ENCODE measurements around the gene B3GNT5.

The B3GNT5 gene

DNA sequence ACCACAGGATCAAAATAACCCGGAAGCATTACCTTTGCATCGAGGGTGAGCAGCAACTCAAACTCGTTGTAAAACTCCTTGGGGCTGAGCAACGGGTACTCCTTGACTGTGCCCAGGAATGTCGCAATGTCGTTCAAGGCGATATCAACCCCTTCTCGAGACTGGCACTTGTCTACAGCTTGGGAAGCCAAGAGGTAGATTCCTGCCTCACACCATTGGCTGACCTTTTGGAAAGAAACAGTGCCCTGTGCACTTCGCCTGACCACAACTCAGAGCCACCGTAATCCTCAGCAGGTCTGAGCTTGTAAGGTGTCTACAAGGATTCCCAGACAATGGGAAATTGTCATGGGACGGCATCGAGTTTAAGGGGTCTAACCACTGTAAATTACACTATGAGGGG lies 43.9 kb downstream of the B3GNT5 start:
- Mint-ChIP-seq H3K9me3 (no peaks in the 10 kb centered on the region), H3K27ac (no peak overlapping the region), H3K4me1 (ENCODE audit: low read depth in 2 of 2) (no peaks in the 10 kb centered on the region), H3K36me3 (ENCODE audit: insufficient read depth) (peaks cover 2% of the 10 kb centered on the region), H3K4me3 (no peak overlapping the region), H3K27me3 (no peaks in the 10 kb centered on the region)
- ATAC-seq (replicated peaks) = no peak
- no peak for DNase-seq

DNA sequence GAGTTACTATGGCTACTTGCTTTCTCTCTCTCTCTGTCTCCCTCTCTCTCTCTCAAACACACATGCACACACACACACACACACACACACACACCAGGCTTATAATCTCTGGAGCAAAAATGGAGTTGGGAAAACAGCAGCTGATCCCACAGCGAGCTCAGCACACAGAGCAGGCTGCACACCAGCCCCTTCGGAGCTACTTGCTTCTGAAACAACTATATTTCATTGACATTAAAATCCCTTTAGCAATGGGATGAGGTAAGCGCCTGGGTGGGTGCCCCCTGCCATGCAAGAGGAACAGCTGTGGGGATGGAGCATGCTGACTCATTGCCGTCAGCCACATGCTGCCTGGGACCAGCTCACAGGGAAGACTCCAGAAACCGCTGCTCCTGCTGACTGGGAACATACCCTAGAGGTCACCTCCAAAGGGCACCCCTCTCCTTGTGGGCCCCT lies 45.7 kb downstream of the B3GNT5 start:
- DNase-seq (no peak), ATAC-seq (replicated peaks) (no peak)
- Mint-ChIP-seq H3K4me1 (ENCODE audit: low read depth in 2 of 2) (no peaks in the 10 kb centered on the region), H3K27me3 (no peaks in the 10 kb centered on the region), H3K27ac (no peak overlapping the region), H3K36me3 (ENCODE audit: insufficient read depth) (peaks cover 6% of the 10 kb centered on the region), H3K4me3 (no peak overlapping the region), H3K9me3 (no peaks in the 10 kb centered on the region)

DNA sequence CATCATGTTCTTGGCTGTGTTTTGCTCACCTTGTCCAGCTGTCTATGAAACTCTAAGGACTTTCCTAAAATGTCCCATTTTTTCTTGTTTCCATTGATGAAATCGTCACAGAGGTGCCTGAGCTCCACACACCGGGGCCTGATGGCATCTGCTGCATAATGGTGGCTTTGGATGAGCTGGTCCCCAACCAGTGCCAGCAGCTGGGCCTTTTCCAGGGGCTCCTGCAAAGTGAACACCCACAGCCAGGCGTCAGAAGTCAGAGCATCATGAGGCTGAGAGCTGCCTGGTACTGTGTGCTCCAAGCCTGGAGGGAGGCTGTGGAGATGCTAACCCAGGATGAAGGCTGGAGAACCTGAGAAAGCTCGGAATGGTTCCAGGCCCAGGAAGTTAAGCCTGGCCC lies 46.9 kb downstream of the B3GNT5 start:
- no peak overlapping the region for H3K4me3 Mint-ChIP-seq
- no peak overlapping the region for H3K27ac Mint-ChIP-seq
- no peak for ATAC-seq (replicated peaks)
- no peak for DNase-seq
- H3K9me3 Mint-ChIP-seq = no peaks in the 10 kb centered on the region
- peaks cover 6% of the 10 kb centered on the region for H3K36me3 Mint-ChIP-seq (ENCODE audit: insufficient read depth)
- no peaks in the 10 kb centered on the region for H3K27me3 Mint-ChIP-seq
- H3K4me1 Mint-ChIP-seq (ENCODE audit: low read depth in 2 of 2) = no peaks in the 10 kb centered on the region

DNA sequence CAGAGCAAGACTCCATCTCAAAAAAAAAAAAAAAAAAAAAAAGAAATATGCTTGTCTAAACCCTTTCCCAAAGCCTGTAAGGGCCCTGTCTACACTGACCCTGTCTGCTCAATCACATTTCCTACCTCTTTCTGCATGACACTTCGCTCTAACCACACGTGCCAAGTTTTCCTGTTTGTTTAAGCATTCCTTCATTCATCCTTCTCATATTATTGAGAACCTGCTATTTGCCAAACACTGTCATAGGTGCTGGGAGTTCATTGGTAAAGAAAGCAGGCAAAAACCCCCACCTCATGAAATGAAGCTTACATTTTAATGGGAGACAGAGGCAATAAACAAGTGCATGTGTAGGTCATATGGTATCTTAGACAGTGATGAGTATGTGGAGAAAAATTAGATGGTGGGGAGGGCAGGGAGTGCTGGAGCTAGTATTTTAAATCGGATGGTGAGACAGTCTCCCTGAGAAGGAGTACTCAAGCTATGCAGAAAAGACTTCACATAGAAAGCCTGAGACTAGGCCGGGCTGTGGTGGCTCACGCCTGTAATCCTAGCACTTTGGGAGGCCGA lies 48.0 kb downstream of the B3GNT5 start:
- Mint-ChIP-seq H3K4me1 (ENCODE audit: low read depth in 2 of 2) (no peaks in the 10 kb centered on the region), H3K27ac (peak overlapping the region in 1 of 2 donors; percentile 0), H3K9me3 (no peaks in the 10 kb centered on the region), H3K4me3 (no peak overlapping the region), H3K27me3 (no peaks in the 10 kb centered on the region), H3K36me3 (ENCODE audit: insufficient read depth) (peaks cover 6% of the 10 kb centered on the region)
- ATAC-seq (replicated peaks) (no peak), DNase-seq (no peak)

DNA sequence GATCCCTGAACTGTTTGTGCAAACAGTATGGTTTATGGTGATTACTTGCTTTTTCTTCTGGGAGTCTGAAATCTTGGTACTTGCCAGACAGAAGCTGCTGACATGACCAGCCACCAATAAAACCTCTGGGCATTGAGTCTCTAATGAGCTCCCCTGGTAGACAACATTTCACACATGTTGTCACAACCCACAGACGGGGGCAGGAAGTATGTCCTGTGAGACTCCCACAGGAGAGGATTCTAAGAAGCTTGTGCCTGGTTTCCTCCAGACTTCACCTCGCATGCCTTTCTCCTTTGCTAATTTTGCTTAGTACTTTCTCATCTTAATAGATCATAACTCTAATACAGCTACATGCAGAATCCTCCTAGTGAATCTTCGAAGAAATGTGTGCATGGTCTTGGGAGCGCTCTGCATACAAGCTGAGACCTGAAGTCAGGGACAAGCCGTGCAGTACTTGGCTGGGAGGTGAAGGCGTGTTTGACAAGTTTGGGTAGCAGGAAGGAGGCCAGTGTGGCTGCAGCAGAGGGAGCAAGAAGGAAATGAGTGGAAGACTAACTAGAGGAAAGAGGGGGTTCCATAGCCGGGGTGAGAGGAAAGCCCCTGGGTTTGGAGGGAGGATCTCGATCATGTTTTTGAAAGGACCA lies 49.0 kb downstream of the B3GNT5 start:
- DNase-seq (no peak), ATAC-seq (replicated peaks) (no peak)
- Mint-ChIP-seq H3K36me3 (ENCODE audit: insufficient read depth) (peaks cover 7% of the 10 kb centered on the region), H3K27me3 (no peaks in the 10 kb centered on the region), H3K9me3 (no peaks in the 10 kb centered on the region), H3K4me1 (ENCODE audit: low read depth in 2 of 2) (peaks cover 0 to 3% of the 10 kb centered on the region in 2 donors), H3K27ac (peak overlapping the region in 1 of 2 donors; percentile 0), H3K4me3 (no peak overlapping the region)

DNA sequence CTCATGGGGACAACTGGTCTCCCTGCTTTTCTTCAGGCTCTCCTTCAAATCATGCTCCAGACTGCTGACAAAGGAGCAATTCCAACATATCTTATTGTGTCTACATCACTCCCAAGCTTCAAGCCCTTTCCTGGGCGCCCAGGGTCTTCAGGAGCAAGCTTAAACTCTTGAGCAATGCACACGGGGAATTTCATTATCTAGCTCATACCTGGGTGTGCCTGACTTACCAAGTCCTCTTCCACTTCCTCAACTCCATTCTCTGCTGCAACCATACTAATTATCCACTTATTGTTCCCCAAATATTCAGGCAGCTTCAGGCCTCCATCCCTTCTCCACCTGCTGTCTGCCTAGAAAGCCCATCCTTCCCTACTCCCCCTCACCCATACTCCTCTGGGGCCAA lies 50.6 kb downstream of the B3GNT5 start:
- Mint-ChIP-seq H3K4me1 (ENCODE audit: low read depth in 2 of 2) (peaks cover 0 to 3% of the 10 kb centered on the region in 2 donors), H3K36me3 (ENCODE audit: insufficient read depth) (peaks cover 7% of the 10 kb centered on the region), H3K4me3 (no peak overlapping the region), H3K27me3 (no peaks in the 10 kb centered on the region), H3K27ac (peak overlapping the region; percentile 11 to 52), H3K9me3 (no peaks in the 10 kb centered on the region)
- ATAC-seq (replicated peaks) (no peak), DNase-seq (no peak)

DNA sequence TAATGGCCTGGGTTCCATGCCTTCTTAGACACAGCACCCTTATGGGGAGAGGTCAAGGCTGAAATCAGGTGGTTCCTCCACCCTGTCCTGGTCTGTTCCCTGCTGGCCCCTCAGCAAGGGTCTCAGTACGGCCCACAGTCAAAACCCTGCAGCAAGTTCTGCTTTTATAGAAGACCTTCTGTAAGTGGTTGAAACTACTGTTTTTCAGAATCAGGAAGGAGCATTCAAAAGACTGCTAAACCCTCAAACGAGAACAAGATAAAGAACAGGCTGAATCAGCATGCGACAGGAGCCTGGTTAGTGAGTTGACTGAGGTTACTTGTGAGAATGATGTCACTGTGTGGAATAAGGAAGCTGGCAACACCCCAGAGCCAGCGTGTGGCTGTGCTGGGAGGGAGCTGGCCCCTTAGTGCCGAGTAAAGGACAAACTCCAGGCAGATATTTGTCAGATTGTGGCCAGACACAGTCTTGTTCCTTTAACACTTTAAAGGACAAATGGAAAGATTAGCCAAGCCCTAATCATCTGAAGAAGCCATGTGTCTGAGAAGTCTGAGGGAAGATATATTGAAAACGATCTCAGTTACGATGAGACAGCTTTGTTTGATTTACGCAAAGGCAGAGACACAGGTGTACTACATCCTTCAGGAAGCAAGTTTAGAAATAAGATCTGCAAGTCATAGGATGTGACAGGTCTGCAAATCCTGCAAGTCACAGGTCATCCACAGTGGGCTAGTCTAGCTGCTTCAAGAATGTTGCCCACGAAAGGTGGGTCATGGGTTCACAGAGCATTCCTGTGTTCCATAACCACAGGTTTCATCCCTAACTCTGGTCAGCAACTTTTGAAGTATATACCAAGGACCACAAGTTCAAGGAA lies 54.0 kb downstream of the B3GNT5 start:
- H3K27me3 Mint-ChIP-seq = no peaks in the 10 kb centered on the region
- peak; percentile 76 for ATAC-seq (replicated peaks)
- H3K36me3 Mint-ChIP-seq (ENCODE audit: insufficient read depth) = peaks cover 13% of the 10 kb centered on the region
- DNase-seq = no peak
- no peaks in the 10 kb centered on the region for H3K9me3 Mint-ChIP-seq
- no peak overlapping the region for H3K4me3 Mint-ChIP-seq
- peaks cover 0 to 3% of the 10 kb centered on the region in 2 donors for H3K4me1 Mint-ChIP-seq (ENCODE audit: low read depth in 2 of 2)
- peak overlapping the region in 1 of 2 donors; percentile 1 for H3K27ac Mint-ChIP-seq

DNA sequence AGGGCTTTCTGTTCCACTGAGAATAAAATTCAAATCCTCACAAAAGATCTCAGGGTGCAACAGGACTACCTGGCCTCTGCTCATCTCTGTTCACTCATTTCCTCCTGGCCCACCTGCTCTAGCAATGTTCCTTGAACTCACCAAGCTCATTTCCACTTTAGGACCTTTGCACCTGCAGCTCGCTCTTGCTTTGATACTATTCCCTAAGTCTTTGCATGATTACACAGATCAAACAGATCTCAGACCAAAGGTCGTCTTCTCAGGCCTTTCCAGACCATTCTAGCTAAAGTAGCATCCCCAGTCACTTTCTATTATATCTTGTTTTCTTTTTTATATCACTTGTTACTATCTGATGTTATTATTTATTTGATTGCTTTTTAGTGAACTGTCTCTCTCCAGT lies 54.7 kb downstream of the B3GNT5 start:
- H3K27me3 Mint-ChIP-seq = no peaks in the 10 kb centered on the region
- ATAC-seq (replicated peaks) = no peak
- no peak for DNase-seq
- H3K4me1 Mint-ChIP-seq (ENCODE audit: low read depth in 2 of 2) = peaks cover 0 to 3% of the 10 kb centered on the region in 2 donors
- H3K4me3 Mint-ChIP-seq = no peak overlapping the region
- no peaks in the 10 kb centered on the region for H3K9me3 Mint-ChIP-seq
- no peak overlapping the region for H3K27ac Mint-ChIP-seq
- peaks cover 13% of the 10 kb centered on the region for H3K36me3 Mint-ChIP-seq (ENCODE audit: insufficient read depth)

DNA sequence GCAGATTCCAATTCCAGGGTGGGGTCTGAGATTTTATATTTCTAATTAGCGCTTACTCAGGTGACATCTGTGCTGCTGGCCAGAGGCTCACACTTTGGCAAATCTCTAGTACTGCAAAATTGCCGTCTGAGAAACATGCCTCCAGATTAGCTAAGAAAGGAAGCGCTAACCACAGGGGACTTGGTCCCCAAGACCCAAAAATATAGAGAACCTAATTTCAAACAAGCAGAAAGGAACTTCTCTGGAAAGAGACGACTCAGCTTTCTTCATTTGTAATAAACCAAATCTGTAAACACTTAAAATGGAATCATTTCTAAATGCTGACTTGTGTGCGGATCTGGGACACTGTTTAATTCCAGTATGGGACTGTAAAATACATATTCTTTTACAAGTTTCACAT lies 55.7 kb downstream of the B3GNT5 start:
- peaks cover 10% of the 10 kb centered on the region for H3K36me3 Mint-ChIP-seq (ENCODE audit: insufficient read depth)
- H3K27ac Mint-ChIP-seq = no peak overlapping the region
- no peaks in the 10 kb centered on the region for H3K27me3 Mint-ChIP-seq
- H3K9me3 Mint-ChIP-seq = no peaks in the 10 kb centered on the region
- peaks cover 0 to 3% of the 10 kb centered on the region in 2 donors for H3K4me1 Mint-ChIP-seq (ENCODE audit: low read depth in 2 of 2)
- ATAC-seq (replicated peaks) (no peak), DNase-seq (no peak)
- no peak overlapping the region for H3K4me3 Mint-ChIP-seq

DNA sequence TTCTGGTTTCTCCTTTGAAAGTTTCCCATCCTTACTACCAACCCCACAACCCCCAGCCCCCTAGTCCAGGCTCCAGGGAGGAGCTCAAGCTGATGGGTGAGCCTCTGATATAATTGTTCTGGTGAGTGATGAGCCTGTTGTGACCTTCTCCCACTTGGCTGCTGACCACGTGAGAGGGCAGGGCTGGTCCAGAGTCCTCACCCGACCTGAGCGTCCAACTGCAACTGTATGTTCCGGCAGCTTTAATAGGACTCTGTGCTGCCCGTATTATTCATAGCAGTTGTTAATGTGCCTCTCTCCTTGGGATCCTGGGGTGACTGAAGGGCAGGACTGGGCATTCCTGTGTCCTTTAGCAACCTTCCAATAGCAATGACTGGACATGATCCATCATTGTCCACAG lies 56.2 kb downstream of the B3GNT5 start:
- Mint-ChIP-seq H3K36me3 (ENCODE audit: insufficient read depth) (peaks cover 10% of the 10 kb centered on the region), H3K4me3 (no peak overlapping the region), H3K27ac (no peak overlapping the region), H3K27me3 (no peaks in the 10 kb centered on the region), H3K9me3 (no peaks in the 10 kb centered on the region), H3K4me1 (ENCODE audit: low read depth in 2 of 2) (peaks cover 0 to 3% of the 10 kb centered on the region in 2 donors)
- ATAC-seq (replicated peaks) = no peak
- DNase-seq = no peak

DNA sequence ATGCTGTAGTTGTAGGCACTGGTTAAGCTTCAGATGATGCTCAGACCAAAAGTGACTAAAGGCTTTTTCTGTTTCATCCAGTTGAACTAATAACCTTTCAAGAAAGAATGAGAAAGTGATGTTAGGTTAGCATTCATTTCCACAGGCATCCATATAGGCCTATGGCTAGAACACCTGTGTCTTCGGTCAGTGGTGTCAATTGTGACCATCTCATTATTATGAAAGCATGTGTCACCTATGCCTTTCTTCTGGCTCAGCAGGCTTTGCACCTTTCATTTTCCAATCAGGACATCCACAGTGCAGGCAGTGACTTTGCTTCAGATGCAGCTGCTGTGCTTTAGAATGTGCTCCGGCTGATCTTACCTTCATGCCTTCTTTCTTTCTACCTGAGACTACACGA lies 57.9 kb downstream of the B3GNT5 start:
- peaks cover 13% of the 10 kb centered on the region for H3K36me3 Mint-ChIP-seq (ENCODE audit: insufficient read depth)
- no peaks in the 10 kb centered on the region for H3K9me3 Mint-ChIP-seq
- no peaks in the 10 kb centered on the region for H3K27me3 Mint-ChIP-seq
- H3K4me3 Mint-ChIP-seq = no peak overlapping the region
- H3K27ac Mint-ChIP-seq = no peak overlapping the region
- peaks cover 0 to 3% of the 10 kb centered on the region in 2 donors for H3K4me1 Mint-ChIP-seq (ENCODE audit: low read depth in 2 of 2)
- ATAC-seq (replicated peaks) = no peak
- DNase-seq = no peak

DNA sequence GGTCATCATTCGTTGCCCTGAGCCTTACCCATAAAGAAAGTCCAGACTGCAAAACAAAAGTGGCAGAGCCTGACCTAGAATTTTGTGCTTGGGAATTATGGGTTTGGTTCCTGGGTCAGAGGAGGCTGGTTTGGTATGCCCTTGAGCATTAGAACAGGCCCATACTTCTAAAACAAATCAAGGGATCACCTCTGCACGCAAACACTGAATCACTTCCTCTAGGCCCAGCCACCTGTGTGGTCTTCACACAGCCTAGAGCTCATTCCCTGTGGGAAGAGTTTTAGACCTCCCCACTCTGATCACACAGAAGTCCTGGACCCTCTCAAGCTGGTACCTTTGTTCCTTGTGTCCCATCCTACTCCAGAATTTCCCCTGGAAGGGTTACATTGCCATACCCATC lies 59.4 kb downstream of the B3GNT5 start:
- H3K27ac Mint-ChIP-seq = peak overlapping the region in 1 of 2 donors; percentile 82

DNA sequence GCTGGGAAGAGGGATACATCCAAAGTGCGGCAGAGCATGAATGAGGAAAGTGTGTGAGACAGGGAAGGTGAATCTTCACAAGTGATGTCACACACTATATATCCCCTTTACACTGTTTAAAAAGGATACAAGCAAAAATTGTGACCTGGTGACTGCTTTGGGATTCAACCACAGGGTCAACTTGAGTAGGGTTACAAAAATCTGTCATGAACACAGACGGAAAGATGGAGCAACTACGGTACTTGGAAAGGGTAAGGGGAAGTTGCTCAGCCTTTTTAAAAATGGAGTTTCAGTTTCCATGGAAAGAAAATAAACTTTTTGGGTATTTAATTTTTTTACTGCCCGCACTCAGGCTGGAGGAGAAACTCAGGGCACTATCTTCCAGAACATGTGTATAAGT lies 60.3 kb downstream of the B3GNT5 start:
- ATAC-seq (replicated peaks) = no peak

More for the DNA sequence above, 59.4 kb downstream of the B3GNT5 start:
- DNase-seq = no peak
- Mint-ChIP-seq H3K4me3 (no peak overlapping the region), H3K36me3 (ENCODE audit: insufficient read depth) (peaks cover 9% of the 10 kb centered on the region), H3K4me1 (ENCODE audit: low read depth in 2 of 2) (no peaks in the 10 kb centered on the region), H3K9me3 (no peaks in the 10 kb centered on the region), H3K27me3 (no peaks in the 10 kb centered on the region)
- no peak for ATAC-seq (replicated peaks)

DNA sequence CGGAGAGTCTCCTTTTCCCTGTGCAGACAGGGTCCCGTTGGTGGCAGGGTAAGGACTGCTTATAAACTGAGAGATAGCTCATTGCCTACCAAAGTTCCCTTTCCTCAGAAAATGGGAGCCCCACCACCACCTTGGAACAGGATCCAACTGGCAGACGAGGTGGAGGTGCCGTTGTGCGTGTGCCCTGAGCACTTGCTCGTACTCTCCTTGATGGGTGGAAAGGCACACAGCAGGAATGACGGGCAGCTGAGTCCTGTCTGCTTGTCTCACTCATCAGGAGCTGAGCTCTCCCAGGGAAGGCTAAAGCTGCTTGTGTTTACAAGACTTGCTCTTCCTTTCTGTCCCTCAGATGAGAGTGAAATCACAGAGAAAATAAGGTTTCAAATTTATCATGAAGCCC lies 60.7 kb downstream of the B3GNT5 start:
- Mint-ChIP-seq H3K4me3 (no peak overlapping the region), H3K4me1 (ENCODE audit: low read depth in 2 of 2) (no peaks in the 10 kb centered on the region), H3K9me3 (no peaks in the 10 kb centered on the region), H3K27ac (no peak overlapping the region), H3K27me3 (no peaks in the 10 kb centered on the region), H3K36me3 (ENCODE audit: insufficient read depth) (peaks cover 9% of the 10 kb centered on the region)
- ATAC-seq (replicated peaks) = no peak
- no peak for DNase-seq

More for the DNA sequence above, 60.3 kb downstream of the B3GNT5 start:
- no peaks in the 10 kb centered on the region for H3K27me3 Mint-ChIP-seq
- H3K4me3 Mint-ChIP-seq = no peak overlapping the region
- H3K9me3 Mint-ChIP-seq = no peaks in the 10 kb centered on the region
- H3K4me1 Mint-ChIP-seq (ENCODE audit: low read depth in 2 of 2) = no peaks in the 10 kb centered on the region
- no peak overlapping the region for H3K27ac Mint-ChIP-seq
- no peak for DNase-seq
- peaks cover 9% of the 10 kb centered on the region for H3K36me3 Mint-ChIP-seq (ENCODE audit: insufficient read depth)
